Measurements from ENCODE around the gene REC114. TPM values are rescaled to one million over a fixed set of nuclear protein-coding genes. Genes with fewer than 3 reads are reported as not detected.

The REC114 gene
- total and polyA plus RNA-seq, 2 experiments from 2014 or later, result 2.3 to 2.8 TPM

GRCh38 chr15:73433873-73434272 lies 9.1 kb upstream of the REC114 start:
- Histone ChIP-seq H3K4me3 (no peak overlapping the region), H3K27ac (no peak overlapping the region), H3K36me3 (no peaks in the 10 kb centered on the region), H3K4me1 (ENCODE audit: low read depth) (peaks cover 15% of the 10 kb centered on the region), H3K9me3 (ENCODE audit: low read depth) (no peaks in the 10 kb centered on the region), H3K27me3 (no peaks in the 10 kb centered on the region)
- DNase-seq (ENCODE audit: low read depth in 1 of 2, low spot score in 1 of 2), result no peak
- no peak for TF ChIP-seq CTCF (IDR thresholded peaks at IDR 0.05; ENCODE audit: low read depth, low read length)

- DNase-seq (ENCODE audit: low read depth in 1 of 2, low spot score in 1 of 2), result no peak
- H3K27ac ChIP-seq, result no peak overlapping the region
Observed at GRCh38 chr15:73436613-73437012, 6.4 kb upstream of the REC114 start.

GRCh38 chr15:73437543-73438109 lies 5.3 kb upstream of the REC114 start:
- Histone ChIP-seq H3K36me3 (no peaks in the 10 kb centered on the region), H3K9me3 (ENCODE audit: low read depth) (no peaks in the 10 kb centered on the region), H3K27ac (no peak overlapping the region), H3K4me3 (no peak overlapping the region), H3K27me3 (no peaks in the 10 kb centered on the region), H3K4me1 (ENCODE audit: low read depth) (peaks cover 15% of the 10 kb centered on the region)
- no peak for TF ChIP-seq CTCF (IDR thresholded peaks at IDR 0.05; ENCODE audit: low read depth, low read length)
- DNase-seq (ENCODE audit: low read depth in 1 of 2, low spot score in 1 of 2), result no peak

More at GRCh38 chr15:73436613-73437012, 6.4 kb upstream of the REC114 start:
- Histone ChIP-seq H3K9me3 (ENCODE audit: low read depth) (no peaks in the 10 kb centered on the region), H3K4me3 (no peak overlapping the region), H3K4me1 (ENCODE audit: low read depth) (peaks cover 15% of the 10 kb centered on the region), H3K36me3 (no peaks in the 10 kb centered on the region), H3K27me3 (no peaks in the 10 kb centered on the region)
- TF ChIP-seq CTCF (IDR thresholded peaks at IDR 0.05; ENCODE audit: low read depth, low read length), result no peak

GRCh38 chr15:73438651-73439050 lies 4.3 kb upstream of the REC114 start:
- H3K27me3 ChIP-seq, result no peaks in the 10 kb centered on the region
- H3K9me3 ChIP-seq (ENCODE audit: low read depth), result no peaks in the 10 kb centered on the region
- H3K4me3 ChIP-seq, result no peak overlapping the region
- no peaks in the 10 kb centered on the region for H3K36me3 ChIP-seq
- no peak for TF ChIP-seq CTCF (IDR thresholded peaks at IDR 0.05; ENCODE audit: low read depth, low read length)
- peaks cover 15% of the 10 kb centered on the region for H3K4me1 ChIP-seq (ENCODE audit: low read depth)
- no peak overlapping the region for H3K27ac ChIP-seq
- no peak for DNase-seq (ENCODE audit: low read depth in 1 of 2, low spot score in 1 of 2)

GRCh38 chr15:73440571-73440970 lies 2.4 kb upstream of the REC114 start:
- H3K27ac ChIP-seq, result no peak overlapping the region

More at GRCh38 chr15:73440571-73440970, 2.4 kb upstream of the REC114 start:
- no peaks in the 10 kb centered on the region for H3K27me3 ChIP-seq
- peaks cover 15% of the 10 kb centered on the region for H3K4me1 ChIP-seq (ENCODE audit: low read depth)
- H3K36me3 ChIP-seq, result no peaks in the 10 kb centered on the region
- no peak for TF ChIP-seq CTCF (IDR thresholded peaks at IDR 0.05; ENCODE audit: low read depth, low read length)
- DNase-seq (ENCODE audit: low read depth in 1 of 2, low spot score in 1 of 2), result no peak
- H3K9me3 ChIP-seq (ENCODE audit: low read depth), result no peaks in the 10 kb centered on the region
- H3K4me3 ChIP-seq, result no peak overlapping the region

Data from cardiac muscle cell (in vitro differentiated cells and primary cell).